Caki2 (cell line): ENCODE measurements around the gene GOLGA8O. TPM values are rescaled to one million over a fixed set of nuclear protein-coding genes. Genes with fewer than 3 reads are reported as not detected.

Source experiments
- total RNA-seq: library from RNA; depleted of rRNA; stranded (reverse); fragments of >200 nt; shearing (Covaris generic); gene quantifications from 2 replicates; pipeline ENCODE4 v1.2.3, GENCODE V29; 2014; ENCODE audit warnings: low replicate concordance; rRNA removed

Gene GOLGA8O
- total RNA-seq, 1 experiment from 2014 or later = 6.1 TPM

Other genes starting within 250 kb of the GOLGA8O start
- gene GOLGA8K, start 52.3 kb downstream of the GOLGA8O start, total RNA-seq = 0.54 TPM in 1 of 2 replicates, not detected in the other
- 6.0 and 15.1 TPM in 2 replicates for gene GOLGA8N, start 137.8 kb upstream of the GOLGA8O start, total RNA-seq
- 15.6 and 20.1 TPM in 2 replicates for gene ARHGAP11A, start 159.9 kb upstream of the GOLGA8O start, total RNA-seq
- 24.6 and 46.8 TPM in 2 replicates for gene SCG5, start 186.1 kb upstream of the GOLGA8O start, total RNA-seq